BLaER1 treated with 17β-estradiol and CSF1 and Interleukin-3, amounts not matched to agents 10 nM and 100 nM (cell line): Measurements from ENCODE around the gene UBN2.
A peak's percentile ranks its signal among the peaks of the same experiment; 100 is the strongest.

Experiments
- H3K27ac ChIP-seq, 11 experiments: shearing (Covaris generic); formaldehyde crosslinking; 2 replicates each; pipeline ENCODE4 v1.8.1; 2022
- H3K27me3 ChIP-seq, 11 experiments: shearing (Covaris generic); formaldehyde crosslinking; 2 replicates each; pipeline ENCODE4 v1.8.1; 2022
- H3K36me3 ChIP-seq, 11 experiments: shearing (Covaris generic); formaldehyde crosslinking; 2 replicates each; pipeline ENCODE4 v1.8.1; 2022
- H3K4me1 ChIP-seq, 10 experiments: shearing (Covaris generic); formaldehyde crosslinking; 2 replicates each; pipeline ENCODE4 v1.8.1; 2022
- H3K4me2 ChIP-seq, 11 experiments: shearing (Covaris generic); formaldehyde crosslinking; 2 replicates each; pipeline ENCODE4 v1.8.1; 2022
- H3K4me3 ChIP-seq, 10 experiments: shearing (Covaris generic); formaldehyde crosslinking; 2 replicates each; pipeline ENCODE4 v1.8.1; 2022
- H3K9ac ChIP-seq, 11 experiments: shearing (Covaris generic); formaldehyde crosslinking; 2 replicates each; pipeline ENCODE4 v1.8.1; 2022
- H3K9me3 ChIP-seq, 11 experiments: shearing (Covaris generic); formaldehyde crosslinking; replicated peaks in 1 of 11; 2 replicates each; pipeline ENCODE4 v1.8.1; 2022
- H4K20me1 ChIP-seq, 11 experiments: shearing (Covaris generic); formaldehyde crosslinking; 2 replicates each; pipeline ENCODE4 v1.8.1; 2022
- Cebpa-rat ChIP-seq, 11 experiments: shearing (Covaris generic); IDR thresholded peaks; 2 replicates each; pipeline ENCODE4 v1.8.1; 2022

The UBN2 gene

DNA sequence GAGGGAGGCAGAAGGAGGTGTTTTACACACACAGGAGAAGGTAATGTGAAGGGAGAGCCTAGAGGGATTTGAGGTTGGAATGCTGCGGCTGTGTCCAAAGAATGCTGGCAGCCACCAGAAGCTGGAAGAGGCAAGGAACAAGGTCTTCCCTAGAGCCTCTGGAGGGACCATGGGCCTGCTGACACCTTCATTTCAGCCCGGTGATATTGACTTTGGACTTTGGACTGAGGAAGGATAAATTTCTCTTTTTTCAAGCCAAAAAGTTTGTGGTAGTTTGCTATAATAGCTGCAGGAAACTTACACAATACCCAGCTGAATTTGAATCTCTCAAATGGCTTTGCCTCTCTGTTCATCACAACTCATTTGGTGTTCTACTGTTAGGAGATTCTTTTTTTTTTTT is 34.6 kb downstream of the UBN2 start:
- H3K9ac ChIP-seq = no peak overlapping the region
- no peak overlapping the region for H3K4me2 ChIP-seq
- H3K4me3 ChIP-seq = no peak overlapping the region
- H4K20me1 ChIP-seq = no peaks in the 10 kb centered on the region; a peak in 1 of 22 replicates
- H3K36me3 ChIP-seq = peaks cover 90 to 100% (median 98%) of the 10 kb centered on the region in 11 experiments
- no peaks in the 10 kb centered on the region for H3K4me1 ChIP-seq
- H3K27me3 ChIP-seq = no peaks in the 10 kb centered on the region
- no peaks in the 10 kb centered on the region for H3K9me3 ChIP-seq
- H3K27ac ChIP-seq = no peak overlapping the region
- no peak for TF ChIP-seq Cebpa-rat (IDR thresholded peaks at IDR 0.05)

DNA sequence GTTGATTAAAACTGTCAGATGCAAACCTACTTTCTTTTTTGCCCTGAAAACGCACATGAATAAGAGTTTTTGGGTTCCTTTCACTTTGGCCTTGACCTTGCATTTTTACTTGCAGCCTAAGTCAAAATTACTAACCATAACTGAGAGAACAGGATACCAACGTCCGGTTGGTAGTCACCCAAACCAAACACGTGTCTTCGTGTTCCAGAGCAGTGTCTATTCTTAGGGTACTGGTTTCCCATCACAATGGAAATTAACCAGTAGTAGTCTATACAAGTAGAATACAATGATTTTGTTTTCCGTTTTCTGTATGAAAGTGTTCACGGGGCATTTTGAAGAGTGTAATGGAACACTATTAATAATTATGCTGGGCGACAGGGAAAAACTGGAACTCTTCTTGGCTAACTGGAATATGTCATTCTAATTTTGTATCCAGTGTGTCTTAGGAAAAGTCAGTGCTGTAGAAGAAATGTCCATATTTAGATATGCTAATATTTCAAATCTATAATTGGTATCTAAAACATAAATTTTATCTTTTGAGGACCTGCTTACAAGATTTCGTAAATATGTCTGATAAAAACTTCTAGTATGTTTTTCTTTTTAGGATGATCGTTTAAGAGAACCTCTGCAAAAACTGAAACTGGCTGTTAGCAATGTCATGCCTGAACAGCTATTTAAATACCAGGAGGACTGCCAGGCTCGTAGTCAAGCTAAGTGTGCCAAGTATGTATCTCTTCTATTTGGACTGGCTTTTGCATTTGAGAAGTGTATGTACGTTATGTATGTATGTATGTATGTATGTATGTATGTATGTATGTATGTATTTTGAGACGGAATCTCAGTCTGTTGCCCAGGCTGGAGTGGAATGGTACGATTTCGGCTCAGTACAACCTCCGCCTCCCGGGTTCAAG is 40.9 kb downstream of the UBN2 start:
- Histone ChIP-seq H3K4me3 (no peak overlapping the region), H3K27me3 (no peaks in the 10 kb centered on the region), H3K9ac (no peak overlapping the region), H3K4me1 (no peaks in the 10 kb centered on the region), H4K20me1 (no peaks in the 10 kb centered on the region; a peak in 1 of 22 replicates), H3K4me2 (no peak overlapping the region), H3K9me3 (no peaks in the 10 kb centered on the region), H3K36me3 (peaks cover 91 to 100% (median 96%) of the 10 kb centered on the region in 11 experiments), H3K27ac (no peak overlapping the region)
- no peak for TF ChIP-seq Cebpa-rat (IDR thresholded peaks at IDR 0.05)

DNA sequence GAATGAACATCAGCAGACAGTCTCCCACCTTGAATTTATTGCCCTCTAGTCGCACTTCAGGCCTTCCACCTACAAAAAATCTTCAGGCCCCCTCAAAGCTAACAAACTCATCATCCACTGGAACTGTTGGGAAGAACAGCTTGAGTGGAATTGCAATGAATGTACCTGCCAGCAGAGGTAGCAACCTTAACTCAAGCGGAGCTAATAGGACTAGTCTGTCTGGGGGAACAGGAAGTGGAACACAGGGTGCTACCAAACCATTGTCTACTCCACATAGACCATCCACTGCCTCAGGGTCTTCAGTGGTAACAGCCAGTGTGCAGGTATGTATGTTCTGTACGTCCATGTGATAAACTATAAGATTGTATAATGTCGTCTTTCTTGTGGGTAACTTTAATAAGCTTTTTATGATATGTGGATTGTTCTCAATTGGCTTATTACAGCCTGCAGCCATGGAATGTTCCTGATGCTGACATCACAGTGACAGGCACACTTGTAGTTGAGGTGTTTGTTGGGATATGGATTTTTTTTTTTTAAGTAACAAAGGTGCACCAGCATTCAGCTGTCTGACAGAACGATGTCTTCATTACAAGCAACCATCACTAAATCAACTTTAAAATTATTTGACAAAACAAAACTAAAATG is 53.3 kb downstream of the UBN2 start:
- no peaks in the 10 kb centered on the region for H4K20me1 ChIP-seq
- H3K27ac ChIP-seq = no peak overlapping the region
- no peaks in the 10 kb centered on the region for H3K9me3 ChIP-seq
- H3K4me3 ChIP-seq = no peak overlapping the region
- H3K4me2 ChIP-seq = no peak overlapping the region
- H3K4me1 ChIP-seq = no peaks in the 10 kb centered on the region
- H3K36me3 ChIP-seq = peaks cover 53 to 93% (median 57%) of the 10 kb centered on the region in 11 experiments
- no peak for TF ChIP-seq Cebpa-rat (IDR thresholded peaks at IDR 0.05)
- no peaks in the 10 kb centered on the region for H3K27me3 ChIP-seq
- H3K9ac ChIP-seq = no peak overlapping the region

DNA sequence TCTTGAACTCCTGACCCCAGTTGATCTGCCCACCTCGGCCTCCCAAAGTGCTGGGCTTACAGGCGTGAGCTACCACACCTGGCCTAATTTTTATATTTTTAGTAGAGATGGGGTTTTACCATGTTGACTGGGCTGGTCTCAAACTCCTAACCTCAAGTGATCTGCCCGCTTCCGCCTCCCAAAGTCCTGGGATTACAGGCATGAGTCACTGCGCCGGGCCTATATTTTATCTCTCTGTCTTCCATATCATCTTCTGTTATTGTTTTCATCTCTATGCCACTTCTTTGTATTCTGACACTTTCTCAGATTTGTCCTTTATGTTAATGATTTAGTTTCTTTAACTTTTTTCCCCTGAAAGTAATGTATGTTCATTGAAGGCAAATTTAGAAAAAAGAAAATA is 55.1 kb downstream of the UBN2 start:
- Histone ChIP-seq H3K4me2 (no peak overlapping the region), H4K20me1 (no peaks in the 10 kb centered on the region), H3K4me3 (no peak overlapping the region), H3K27me3 (no peaks in the 10 kb centered on the region), H3K27ac (no peak overlapping the region), H3K9ac (no peak overlapping the region), H3K9me3 (no peaks in the 10 kb centered on the region), H3K36me3 (peaks cover 49 to 84% (median 56%) of the 10 kb centered on the region in 11 experiments), H3K4me1 (no peaks in the 10 kb centered on the region)
- TF ChIP-seq Cebpa-rat (IDR thresholded peaks at IDR 0.05) = no peak

DNA sequence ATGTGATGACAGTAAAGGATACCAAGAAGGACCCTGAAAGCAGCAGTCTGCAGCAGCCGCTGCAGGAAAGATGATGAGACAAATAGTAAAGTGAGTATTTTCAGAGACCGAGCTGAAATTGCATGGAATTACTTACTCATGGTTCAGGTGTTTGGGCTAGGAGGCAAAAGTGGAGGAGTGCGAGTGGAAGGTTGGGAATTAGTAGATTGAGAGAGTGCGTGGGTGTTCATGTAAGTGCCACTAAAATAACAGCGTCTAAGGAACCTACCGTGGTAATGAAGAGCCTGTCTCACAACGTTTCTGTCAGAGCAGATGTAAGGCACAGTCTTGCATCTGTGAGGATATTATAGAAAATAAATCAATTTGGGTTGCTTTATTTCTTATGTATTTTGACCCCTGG is 61.8 kb downstream of the UBN2 start:
- Histone ChIP-seq H3K27ac (no peak overlapping the region), H3K9ac (no peak overlapping the region), H3K27me3 (no peaks in the 10 kb centered on the region), H3K36me3 (peaks cover 37 to 79% (median 51%) of the 10 kb centered on the region in 11 experiments), H4K20me1 (no peaks in the 10 kb centered on the region), H3K4me2 (no peak overlapping the region), H3K4me3 (no peak overlapping the region), H3K9me3 (no peaks in the 10 kb centered on the region), H3K4me1 (peaks cover 0 to 8% (median 8%) of the 10 kb centered on the region in 10 experiments; a peak in 15 of 20 replicates)
- TF ChIP-seq Cebpa-rat (IDR thresholded peaks at IDR 0.05) = no peak

DNA sequence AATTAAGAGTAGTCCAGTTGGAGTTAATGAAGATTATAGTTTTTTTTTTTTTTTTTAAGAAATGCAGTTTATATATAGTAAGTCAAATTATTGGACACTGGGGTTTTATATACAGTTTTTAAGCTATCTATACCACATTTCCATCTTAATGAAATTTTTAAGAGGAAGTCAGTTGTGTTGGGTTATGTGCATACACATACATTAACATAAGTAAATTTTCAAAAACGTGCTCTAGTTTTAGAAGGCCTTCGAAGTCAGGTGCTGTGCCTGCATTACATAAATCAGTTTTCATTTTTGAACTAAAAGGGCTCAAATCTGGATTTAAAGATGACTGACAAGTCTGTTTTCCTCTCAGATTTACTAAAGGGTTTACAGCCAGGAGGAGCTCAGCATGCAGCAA is 62.5 kb downstream of the UBN2 start:
- Histone ChIP-seq H3K4me3 (no peak overlapping the region), H4K20me1 (no peaks in the 10 kb centered on the region), H3K9me3 (no peaks in the 10 kb centered on the region), H3K27ac (no peak overlapping the region), H3K36me3 (peaks cover 31 to 78% (median 48%) of the 10 kb centered on the region in 11 experiments), H3K9ac (no peak overlapping the region), H3K27me3 (no peaks in the 10 kb centered on the region), H3K4me2 (no peak overlapping the region), H3K4me1 (peaks cover 0 to 15% (median 14%) of the 10 kb centered on the region in 10 experiments; a peak in 15 of 20 replicates)
- no peak for TF ChIP-seq Cebpa-rat (IDR thresholded peaks at IDR 0.05)

DNA sequence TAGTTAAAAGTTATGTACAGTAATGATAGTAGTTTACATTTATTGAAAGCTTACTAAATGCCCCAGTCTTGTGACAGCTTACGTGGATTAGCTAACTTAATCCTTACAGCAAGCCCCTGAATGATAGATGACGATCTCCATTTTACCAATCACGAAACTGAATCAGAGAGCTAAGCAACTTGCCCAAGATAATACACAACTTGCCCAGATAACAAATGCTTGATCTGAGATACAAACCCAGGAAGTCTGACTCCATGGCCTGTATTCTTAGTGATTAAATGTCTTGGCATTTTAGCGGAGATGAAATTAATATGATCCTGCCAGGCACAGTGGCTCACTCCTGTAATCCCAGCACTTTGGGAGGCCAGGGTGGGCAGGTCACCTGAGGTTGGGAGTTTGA is 63.2 kb downstream of the UBN2 start:
- Histone ChIP-seq H3K4me2 (no peak overlapping the region), H3K4me1 (peaks cover 0 to 16% (median 14%) of the 10 kb centered on the region in 10 experiments; a peak in 15 of 20 replicates), H3K4me3 (no peak overlapping the region), H4K20me1 (no peaks in the 10 kb centered on the region), H3K27ac (no peak overlapping the region), H3K9me3 (no peaks in the 10 kb centered on the region), H3K9ac (no peak overlapping the region), H3K36me3 (peaks cover 26 to 75% (median 46%) of the 10 kb centered on the region in 11 experiments; a peak in 21 of 22 replicates), H3K27me3 (no peaks in the 10 kb centered on the region)
- TF ChIP-seq Cebpa-rat (IDR thresholded peaks at IDR 0.05) = no peak

DNA sequence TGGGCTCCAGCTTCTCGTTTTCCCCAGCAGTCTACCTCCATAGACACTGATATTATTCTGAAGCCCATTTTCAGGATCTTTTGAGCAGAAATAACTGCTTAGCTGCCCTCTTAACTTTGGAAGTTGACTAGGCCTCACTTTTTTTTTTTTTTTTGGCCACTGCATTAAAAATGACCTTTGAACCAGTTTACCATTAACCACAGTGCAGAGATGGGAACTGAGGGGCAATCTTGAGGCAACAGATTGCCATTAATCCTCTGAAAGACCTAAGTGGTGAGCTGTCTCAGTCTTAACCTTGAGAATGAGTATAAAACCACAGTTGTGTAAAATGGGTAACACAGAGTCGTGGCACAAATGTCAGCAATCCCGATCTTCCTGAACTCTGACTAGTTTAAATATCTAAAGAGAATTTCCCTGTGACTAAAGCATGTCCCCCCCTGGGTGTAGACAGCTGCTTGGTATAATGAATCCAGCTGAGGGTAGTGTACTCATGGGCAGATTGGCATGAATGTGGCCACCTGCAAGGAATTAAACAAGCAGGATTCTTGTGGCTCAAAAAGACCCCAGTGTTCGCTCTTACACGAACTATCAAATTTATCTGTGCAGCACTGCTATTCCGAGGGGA is 64.0 kb downstream of the UBN2 start:
- Histone ChIP-seq H3K9me3 (no peaks in the 10 kb centered on the region), H3K4me1 (peaks cover 0 to 16% (median 14%) of the 10 kb centered on the region in 10 experiments; a peak in 15 of 20 replicates), H3K27ac (no peak overlapping the region), H3K36me3 (peaks cover 26 to 75% (median 49%) of the 10 kb centered on the region in 11 experiments; a peak in 21 of 22 replicates), H3K27me3 (no peaks in the 10 kb centered on the region), H3K4me3 (no peak overlapping the region), H3K4me2 (no peak overlapping the region), H4K20me1 (no peaks in the 10 kb centered on the region), H3K9ac (no peak overlapping the region)
- TF ChIP-seq Cebpa-rat (IDR thresholded peaks at IDR 0.05) = no peak

DNA sequence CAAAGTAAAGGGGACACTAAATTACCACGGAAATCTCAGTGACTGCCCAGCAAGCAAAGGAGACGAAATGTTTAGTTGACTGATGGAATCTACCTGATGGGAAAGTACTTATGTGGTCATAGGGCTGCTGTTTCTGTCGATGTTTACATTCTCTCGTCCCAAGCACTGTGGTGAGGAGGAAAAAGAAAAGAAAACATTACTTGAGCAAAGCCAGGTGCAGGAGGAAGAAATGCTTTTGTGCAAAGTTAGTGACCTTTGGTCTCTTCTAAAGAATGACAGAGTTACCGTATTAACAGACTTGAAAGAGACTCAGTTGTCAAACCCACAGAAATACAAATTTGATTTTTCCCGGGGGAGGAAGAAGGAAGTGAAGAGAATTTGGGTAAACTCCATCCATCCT is 66.8 kb downstream of the UBN2 start:
- Histone ChIP-seq H3K4me2 (peak overlapping the region in 8 of 11 experiments; percentile 18 to 69 (median 48); a peak in 15 of 22 replicates), H3K4me3 (no peak overlapping the region), H3K27me3 (no peaks in the 10 kb centered on the region), H3K9me3 (no peaks in the 10 kb centered on the region), H3K36me3 (peaks cover 27 to 95% (median 58%) of the 10 kb centered on the region in 11 experiments; a peak in 21 of 22 replicates), H3K9ac (no peak overlapping the region), H3K27ac (no peak overlapping the region), H4K20me1 (no peaks in the 10 kb centered on the region), H3K4me1 (peaks cover 0 to 16% (median 14%) of the 10 kb centered on the region in 10 experiments; a peak in 15 of 20 replicates)
- no peak for TF ChIP-seq Cebpa-rat (IDR thresholded peaks at IDR 0.05)
